DND-41 (cell line): ENCODE measurements around the gene SNTG2.

ENCODE experiments used
- ATAC-seq: fragments of 200-7000 bp; cut with Tn5 transposase; 3 replicates; pipeline ENCODE4 v1.9.1; 2021; ENCODE audit warnings: low read depth; ENCODE audit not compliant: insufficient read depth
- DNase-seq: peaks from one replicate; pipeline ENCODE4 v3.0.0-alpha.2; 2020
- H2AFZ ChIP-seq: 2 replicates; pipeline ENCODE4 v1.6.0; 2012; ENCODE audit warnings: low read depth, low read length
- H3K27ac ChIP-seq: 2 replicates; pipeline ENCODE4 v1.5.1; 2012; ENCODE audit warnings: low read length, inconsistent platforms
- H3K27me3 ChIP-seq: fragments of 200-600 bp; sonication (generic); 2 replicates; pipeline ENCODE4 v1.6.0; 2012; ENCODE audit warnings: low read length, mild to moderate bottlenecking, inconsistent platforms; ENCODE audit not compliant: insufficient read depth, poor library complexity
- H3K36me3 ChIP-seq: 2 replicates; pipeline ENCODE4 v1.5.1; 2012; ENCODE audit warnings: low read length, inconsistent platforms; ENCODE audit not compliant: insufficient read depth
- H3K4me1 ChIP-seq: 2 replicates; pipeline ENCODE4 v1.5.1; 2012; ENCODE audit warnings: mild to moderate bottlenecking, low read length; ENCODE audit not compliant: insufficient read depth
- H3K4me2 ChIP-seq: 2 replicates; pipeline ENCODE4 v1.6.0; 2012; ENCODE audit warnings: mild to moderate bottlenecking, moderate library complexity, low read length, inconsistent platforms; ENCODE audit not compliant: insufficient read depth
- H3K4me3 ChIP-seq, 2 experiments: fragments of 200-600 bp in 1 of 2; shearing (Covaris generic) in 1 of 2; 2 replicates each; pipeline ENCODE4 v1.5.1; 2012 to 2016; ENCODE audit warnings: inconsistent platforms in 2 of 2, low read length in 2 of 2, mild to moderate bottlenecking in 2 of 2, low read depth in 1 of 2, moderate library complexity in 1 of 2
- H3K79me2 ChIP-seq: 2 replicates; pipeline ENCODE4 v1.6.0; 2012; ENCODE audit warnings: low read length, inconsistent platforms; ENCODE audit not compliant: insufficient read depth
- H3K9ac ChIP-seq: 2 replicates; pipeline ENCODE4 v1.6.0; 2012; ENCODE audit warnings: low read depth, mild to moderate bottlenecking, inconsistent platforms, low read length, moderate library complexity
- H3K9me3 ChIP-seq: 2 replicates; pipeline ENCODE4 v1.5.1; 2012; ENCODE audit warnings: low read length, moderate library complexity, mild to moderate bottlenecking, inconsistent platforms; ENCODE audit not compliant: insufficient read depth, severe bottlenecking
- H4K20me1 ChIP-seq: 2 replicates; pipeline ENCODE4 v1.6.0; 2012; ENCODE audit warnings: low read length; ENCODE audit not compliant: insufficient read depth
- CTCF ChIP-seq: IDR thresholded peaks from 2 replicates; pipeline ENCODE4 v1.5.1; 2012; ENCODE audit warnings: borderline replicate concordance, low read length, moderate library complexity, mild to moderate bottlenecking; ENCODE audit not compliant: poor library complexity, severe bottlenecking; ENCODE audit errors: extremely low read depth
- EZH2 ChIP-seq: IDR thresholded peaks from 3 replicates; pipeline ENCODE4 v1.6.1; 2012; ENCODE audit warnings: borderline replicate concordance, low read depth, mild to moderate bottlenecking, moderate library complexity, low read length, inconsistent platforms; ENCODE audit not compliant: severe bottlenecking

The SNTG2 gene

GRCh38 chr2:1308678-1309077 lies 358.0 kb downstream of the SNTG2 start:
- ATAC-seq, result no peak
- Histone ChIP-seq H3K9me3 (no peaks in the 10 kb centered on the region), H3K27ac (no peak overlapping the region), H4K20me1 (no peaks in the 10 kb centered on the region), H3K4me3 (no peak overlapping the region), H3K27me3 (no peaks in the 10 kb centered on the region), H3K79me2 (no peaks in the 10 kb centered on the region), H2AFZ (no peak overlapping the region), H3K4me1 (peaks cover 8% of the 10 kb centered on the region), H3K9ac (no peak overlapping the region), H3K36me3 (no peaks in the 10 kb centered on the region), H3K4me2 (no peak overlapping the region)
- no peak for DNase-seq
- TF ChIP-seq EZH2 (no peak), CTCF (no peak)

DNA sequence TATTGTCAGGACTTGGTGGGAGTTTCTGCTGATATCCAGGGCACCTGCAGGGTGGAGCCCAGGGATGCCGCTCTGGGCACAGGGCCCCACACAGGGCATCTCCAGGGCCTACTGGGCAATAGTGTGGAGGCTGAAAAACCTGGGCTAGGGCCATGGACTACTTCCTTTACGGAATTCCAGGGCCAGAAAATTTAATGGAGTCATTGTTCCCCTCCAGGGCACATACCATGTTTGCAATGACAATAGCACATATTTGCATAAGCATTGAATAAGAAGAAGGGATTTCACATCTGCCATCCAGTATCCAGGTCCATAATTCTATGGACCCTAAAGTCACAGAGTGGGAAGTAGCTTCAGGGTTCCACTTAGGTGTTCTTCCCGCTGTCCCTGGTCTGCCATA lies 358.9 kb downstream of the SNTG2 start:
- Histone ChIP-seq H3K4me2 (no peak overlapping the region), H2AFZ (no peak overlapping the region), H3K36me3 (no peaks in the 10 kb centered on the region), H3K27ac (no peak overlapping the region), H3K9me3 (no peaks in the 10 kb centered on the region), H3K4me1 (no peaks in the 10 kb centered on the region), H3K27me3 (no peaks in the 10 kb centered on the region), H3K9ac (no peak overlapping the region), H3K79me2 (no peaks in the 10 kb centered on the region), H3K4me3 (no peak overlapping the region), H4K20me1 (no peaks in the 10 kb centered on the region)
- DNase-seq, result no peak
- no peak for ATAC-seq
- no peak for TF ChIP-seq CTCF
- no peak for TF ChIP-seq EZH2

DNA sequence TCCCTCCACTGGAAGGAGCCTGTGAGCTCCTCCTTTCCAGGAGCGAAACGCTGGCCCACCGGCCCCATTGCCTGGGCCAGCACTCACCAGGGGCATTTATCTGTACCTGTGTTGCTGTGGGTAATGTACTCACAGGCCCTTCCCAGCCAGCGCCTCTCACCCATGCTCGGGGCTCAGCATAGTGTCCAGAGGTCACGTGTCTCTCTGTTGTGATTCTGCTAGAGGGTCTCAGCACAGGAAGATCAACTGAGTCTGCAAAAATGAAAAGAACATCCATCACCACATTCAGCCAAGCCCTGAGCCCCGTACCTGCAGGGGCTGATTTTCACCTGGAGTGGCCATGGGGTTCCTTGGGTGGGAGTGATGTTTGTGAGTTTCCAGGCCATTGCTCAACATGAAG lies 359.6 kb downstream of the SNTG2 start:
- no peak overlapping the region for H3K27ac ChIP-seq
- no peaks in the 10 kb centered on the region for H3K4me1 ChIP-seq
- ATAC-seq (no peak), DNase-seq (no peak)
- H3K79me2 ChIP-seq, result no peaks in the 10 kb centered on the region
- no peak overlapping the region for H2AFZ ChIP-seq
- no peaks in the 10 kb centered on the region for H3K36me3 ChIP-seq
- no peak overlapping the region for H3K4me2 ChIP-seq
- no peak overlapping the region for H3K9ac ChIP-seq
- no peaks in the 10 kb centered on the region for H3K9me3 ChIP-seq
- no peaks in the 10 kb centered on the region for H3K27me3 ChIP-seq
- TF ChIP-seq CTCF (no peak), EZH2 (no peak)
- H3K4me3 ChIP-seq, result no peak overlapping the region
- no peaks in the 10 kb centered on the region for H4K20me1 ChIP-seq

- H2AFZ ChIP-seq, result no peak overlapping the region
- H3K4me1 ChIP-seq, result no peaks in the 10 kb centered on the region
- no peaks in the 10 kb centered on the region for H3K36me3 ChIP-seq
- no peaks in the 10 kb centered on the region for H3K9me3 ChIP-seq
- TF ChIP-seq CTCF, result no peak
- TF ChIP-seq EZH2, result no peak
- no peaks in the 10 kb centered on the region for H4K20me1 ChIP-seq
- H3K27me3 ChIP-seq, result no peaks in the 10 kb centered on the region
- H3K79me2 ChIP-seq, result no peaks in the 10 kb centered on the region
- no peak for DNase-seq
- no peak for ATAC-seq
- no peak overlapping the region for H3K9ac ChIP-seq
- H3K27ac ChIP-seq, result no peak overlapping the region
- no peak overlapping the region for H3K4me2 ChIP-seq
- no peak overlapping the region for H3K4me3 ChIP-seq
These were observed 360.2 kb downstream of the SNTG2 start for GRCh38 chr2:1310866-1311265.
